Measurements from ENCODE around the gene C21orf58. TPM values are rescaled to one million over a fixed set of nuclear protein-coding genes. Genes with fewer than 3 reads are reported as not detected.

Gene C21orf58
- total RNA-seq, 3 donors from 2014 or later = 0.96 to 2.9 (median 2.6) TPM

- peaks cover 4% of the 10 kb centered on the region for H3K36me3 ChIP-seq
- DNase-seq (ENCODE audit: low spot score in 2 of 2) = no peak
- no peak overlapping the region for H3K4me3 ChIP-seq
- TF ChIP-seq CTCF (IDR thresholded peaks at IDR 0.05) = no peak
- TF ChIP-seq POLR2AphosphoS5 (IDR thresholded peaks at IDR 0.05) = no peak
- TF ChIP-seq POLR2A (IDR thresholded peaks at IDR 0.05) = no peak
- H3K27ac ChIP-seq = no peak overlapping the region
- H3K4me1 ChIP-seq = no peaks in the 10 kb centered on the region
- no peaks in the 10 kb centered on the region for H3K27me3 ChIP-seq
- H3K9me3 ChIP-seq = no peaks in the 10 kb centered on the region
- intact Hi-C loops (cut with DNase I; ENCODE audit: low total_unique reads) = no loop called here
Observed at GRCh38 chr21:46349134-46349760, 25.6 kb upstream of the C21orf58 start.

GRCh38 chr21:46347791-46348381, 24.2 kb upstream of the C21orf58 start:
- no peak overlapping the region for H3K4me3 ChIP-seq
- H3K27ac ChIP-seq = no peak overlapping the region
- H3K36me3 ChIP-seq = peaks cover 4% of the 10 kb centered on the region
- H3K4me1 ChIP-seq = no peaks in the 10 kb centered on the region
- TF ChIP-seq POLR2AphosphoS5 (IDR thresholded peaks at IDR 0.05) = no peak
- no peak for TF ChIP-seq CTCF (IDR thresholded peaks at IDR 0.05)
- TF ChIP-seq POLR2A (IDR thresholded peaks at IDR 0.05) = no peak
- no peaks in the 10 kb centered on the region for H3K9me3 ChIP-seq
- H3K27me3 ChIP-seq = no peaks in the 10 kb centered on the region
- DNase-seq (ENCODE audit: low spot score in 2 of 2) = no peak
- intact Hi-C loops (cut with DNase I; ENCODE audit: low total_unique reads) = no loop called here

- Histone ChIP-seq H3K36me3 (peaks cover 4% of the 10 kb centered on the region), H3K27ac (no peak overlapping the region), H3K27me3 (no peaks in the 10 kb centered on the region), H3K4me3 (no peak overlapping the region), H3K9me3 (no peaks in the 10 kb centered on the region), H3K4me1 (no peaks in the 10 kb centered on the region)
- no peak for DNase-seq (ENCODE audit: low spot score in 2 of 2)
- TF ChIP-seq POLR2AphosphoS5 (IDR thresholded peaks at IDR 0.05) (no peak), POLR2A (IDR thresholded peaks at IDR 0.05) (no peak), CTCF (IDR thresholded peaks at IDR 0.05) (no peak)
- intact Hi-C loops (cut with DNase I; ENCODE audit: low total_unique reads) = no loop called here
Observed at GRCh38 chr21:46347203-46347550, 23.5 kb upstream of the C21orf58 start.

GRCh38 chr21:46346296-46347202, 22.9 kb upstream of the C21orf58 start:
- Histone ChIP-seq H3K9me3 (no peaks in the 10 kb centered on the region), H3K4me1 (no peaks in the 10 kb centered on the region), H3K36me3 (peaks cover 4% of the 10 kb centered on the region), H3K27me3 (no peaks in the 10 kb centered on the region), H3K4me3 (no peak overlapping the region), H3K27ac (no peak overlapping the region)
- TF ChIP-seq POLR2A (IDR thresholded peaks at IDR 0.05) (no peak), CTCF (IDR thresholded peaks at IDR 0.05) (no peak), POLR2AphosphoS5 (IDR thresholded peaks at IDR 0.05) (no peak)
- no peak for DNase-seq (ENCODE audit: low spot score in 2 of 2)
- intact Hi-C loops (cut with DNase I; ENCODE audit: low total_unique reads) = no loop called here

GRCh38 chr21:46345861-46346260, 22.2 kb upstream of the C21orf58 start:
- H3K9me3 ChIP-seq = no peaks in the 10 kb centered on the region
- TF ChIP-seq CTCF (IDR thresholded peaks at IDR 0.05) (no peak), POLR2A (IDR thresholded peaks at IDR 0.05) (no peak), POLR2AphosphoS5 (IDR thresholded peaks at IDR 0.05) (no peak)
- peaks cover 4% of the 10 kb centered on the region for H3K36me3 ChIP-seq
- no peaks in the 10 kb centered on the region for H3K4me1 ChIP-seq
- no peak for DNase-seq (ENCODE audit: low spot score in 2 of 2)
- intact Hi-C loops (cut with DNase I; ENCODE audit: low total_unique reads) = no loop called here
- no peaks in the 10 kb centered on the region for H3K27me3 ChIP-seq
- H3K27ac ChIP-seq = no peak overlapping the region
- no peak overlapping the region for H3K4me3 ChIP-seq

Measured in breast epithelium (tissue), 4 donors.